Type B pancreatic cell (in vitro differentiated cells): Measurements from ENCODE around the gene CRADD. TPM values are rescaled to one million over a fixed set of nuclear protein-coding genes. Genes with fewer than 3 reads are reported as not detected.
A peak's percentile ranks its signal among the peaks of the same experiment; 100 is the strongest.

Source experiments
- DNase-seq: peaks from one replicate; pipeline ENCODE4 v3.0.0; 2021; ENCODE audit warnings: mixed read lengths; ENCODE audit not compliant: unreplicated experiment; ENCODE audit errors: extremely low spot score
- H3K27ac Mint-ChIP-seq: 2 replicates; pipeline ENCODE4 v1.8.0; 2021; ENCODE audit warnings: mild to moderate bottlenecking, mixed read lengths
- H3K27me3 Mint-ChIP-seq: 2 replicates; pipeline ENCODE4 v1.8.0; 2021; ENCODE audit warnings: mixed read lengths
- H3K36me3 Mint-ChIP-seq: 2 replicates; pipeline ENCODE4 v1.8.0; 2021; ENCODE audit warnings: mixed read lengths
- H3K4me1 Mint-ChIP-seq: one replicate; pipeline ENCODE4 v1.8.0; 2021; ENCODE audit warnings: mixed read lengths; ENCODE audit not compliant: unreplicated experiment
- H3K4me3 Mint-ChIP-seq: 2 replicates; pipeline ENCODE4 v1.8.0; 2021; ENCODE audit warnings: mild to moderate bottlenecking, mixed read lengths
- H3K9me3 Mint-ChIP-seq: 2 replicates; pipeline ENCODE4 v1.8.0; 2021; ENCODE audit warnings: mixed read lengths
- total RNA-seq: library from RNA; stranded (reverse); gene quantifications from 2 replicates; pipeline ENCODE4 v1.2.1, GENCODE V29; 2021; ENCODE audit warnings: low replicate concordance
- TF ChIP-seq, protein P1 (sequence below): fragments of 200-600 bp; sonication (generic); conservative IDR thresholded peaks from 2 replicates; pipeline ENCODE4 v1.5.0; 2021; ENCODE audit warnings: antibody characterized with exemption, mild to moderate bottlenecking

CRADD gene
- total RNA-seq, 1 donor from 2014 or later, result 8.1 TPM

DNA sequence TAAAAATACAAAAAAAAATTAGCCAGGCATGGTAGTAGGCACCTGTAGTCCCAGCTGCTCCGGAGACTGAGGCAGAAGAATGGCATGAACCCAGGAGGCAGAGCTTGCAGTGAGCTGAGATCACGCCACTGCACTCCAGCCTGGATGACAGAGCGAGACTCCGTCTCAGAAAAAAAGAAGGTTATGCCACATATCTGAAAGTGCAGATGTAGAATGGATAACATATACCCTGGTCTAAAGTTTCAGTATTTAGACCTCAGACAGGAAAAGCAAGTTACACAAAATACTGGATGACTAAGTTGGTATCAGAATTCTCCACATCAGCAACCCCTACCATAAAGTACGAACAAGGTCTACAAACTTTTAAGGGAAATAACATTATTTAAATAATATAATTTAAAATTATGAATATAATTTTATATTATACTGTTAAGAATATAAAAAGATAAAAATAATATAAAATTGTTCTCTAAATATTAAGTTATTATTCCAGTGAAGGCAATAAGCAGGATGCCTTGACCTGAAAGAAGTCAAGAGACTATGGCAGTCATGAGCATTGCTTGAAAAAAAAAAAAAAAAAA lies 169.9 kb downstream of the CRADD start:
- H3K27ac Mint-ChIP-seq, result no peak overlapping the region
- H3K4me3 Mint-ChIP-seq, result no peak overlapping the region
- TF ChIP-seq, protein P1, sequence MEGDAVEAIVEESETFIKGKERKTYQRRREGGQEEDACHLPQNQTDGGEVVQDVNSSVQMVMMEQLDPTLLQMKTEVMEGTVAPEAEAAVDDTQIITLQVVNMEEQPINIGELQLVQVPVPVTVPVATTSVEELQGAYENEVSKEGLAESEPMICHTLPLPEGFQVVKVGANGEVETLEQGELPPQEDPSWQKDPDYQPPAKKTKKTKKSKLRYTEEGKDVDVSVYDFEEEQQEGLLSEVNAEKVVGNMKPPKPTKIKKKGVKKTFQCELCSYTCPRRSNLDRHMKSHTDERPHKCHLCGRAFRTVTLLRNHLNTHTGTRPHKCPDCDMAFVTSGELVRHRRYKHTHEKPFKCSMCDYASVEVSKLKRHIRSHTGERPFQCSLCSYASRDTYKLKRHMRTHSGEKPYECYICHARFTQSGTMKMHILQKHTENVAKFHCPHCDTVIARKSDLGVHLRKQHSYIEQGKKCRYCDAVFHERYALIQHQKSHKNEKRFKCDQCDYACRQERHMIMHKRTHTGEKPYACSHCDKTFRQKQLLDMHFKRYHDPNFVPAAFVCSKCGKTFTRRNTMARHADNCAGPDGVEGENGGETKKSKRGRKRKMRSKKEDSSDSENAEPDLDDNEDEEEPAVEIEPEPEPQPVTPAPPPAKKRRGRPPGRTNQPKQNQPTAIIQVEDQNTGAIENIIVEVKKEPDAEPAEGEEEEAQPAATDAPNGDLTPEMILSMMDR, result no peak
- peaks cover 9% of the 10 kb centered on the region for H3K4me1 Mint-ChIP-seq
- H3K27me3 Mint-ChIP-seq, result no peaks in the 10 kb centered on the region
- H3K36me3 Mint-ChIP-seq, result no peaks in the 10 kb centered on the region
- no peak for DNase-seq
- peaks cover 7% of the 10 kb centered on the region for H3K9me3 Mint-ChIP-seq

DNA sequence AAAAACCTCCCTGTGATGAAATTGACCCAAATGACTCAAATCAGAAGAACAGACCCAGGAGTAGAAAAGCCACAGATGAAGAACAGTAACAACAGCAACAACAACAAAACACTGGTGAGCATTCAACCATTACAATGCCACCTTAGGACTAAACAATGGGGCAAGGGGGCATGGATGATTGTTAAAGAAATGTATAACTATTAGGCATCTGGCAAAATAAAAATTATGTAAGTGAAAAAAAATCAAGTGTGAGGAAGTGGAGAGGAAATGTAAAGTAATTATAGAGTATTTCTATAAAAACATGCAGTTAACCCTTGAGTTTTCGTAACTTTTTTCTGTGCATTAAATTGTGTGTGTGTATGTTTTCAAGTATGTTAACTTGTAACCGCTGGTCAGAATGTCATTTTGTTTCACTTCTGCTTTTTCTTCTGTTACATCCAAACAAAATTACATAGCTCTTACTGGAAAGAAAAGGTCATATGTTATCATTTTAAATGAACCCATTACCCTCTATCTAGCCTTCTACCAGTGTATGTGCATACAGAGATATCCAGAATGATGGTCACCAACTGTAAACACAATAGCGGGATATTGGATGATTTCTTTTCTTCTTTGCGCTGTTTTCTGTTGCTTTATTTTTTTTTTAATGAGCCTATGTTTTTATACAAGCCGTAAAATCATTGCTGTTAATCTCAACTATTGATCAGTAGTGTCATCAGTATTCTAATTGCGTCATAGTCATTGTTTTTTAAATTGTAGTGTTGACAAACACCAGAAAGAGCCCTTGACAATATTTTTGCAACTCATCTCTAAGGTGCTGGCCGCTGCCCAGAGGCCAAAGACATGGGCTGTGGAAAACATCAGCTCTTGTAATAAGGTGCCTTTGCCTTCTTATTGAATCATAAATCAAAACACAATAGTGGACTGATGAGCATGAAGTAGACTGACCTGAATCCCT lies 170.6 kb downstream of the CRADD start:
- peaks cover 7% of the 10 kb centered on the region for H3K9me3 Mint-ChIP-seq
- TF ChIP-seq, protein P1, result no peak
- no peak for DNase-seq
- H3K4me1 Mint-ChIP-seq, result peaks cover 14% of the 10 kb centered on the region
- no peak overlapping the region for H3K4me3 Mint-ChIP-seq
- no peak overlapping the region for H3K27ac Mint-ChIP-seq
- no peaks in the 10 kb centered on the region for H3K36me3 Mint-ChIP-seq
- H3K27me3 Mint-ChIP-seq, result no peaks in the 10 kb centered on the region

DNA sequence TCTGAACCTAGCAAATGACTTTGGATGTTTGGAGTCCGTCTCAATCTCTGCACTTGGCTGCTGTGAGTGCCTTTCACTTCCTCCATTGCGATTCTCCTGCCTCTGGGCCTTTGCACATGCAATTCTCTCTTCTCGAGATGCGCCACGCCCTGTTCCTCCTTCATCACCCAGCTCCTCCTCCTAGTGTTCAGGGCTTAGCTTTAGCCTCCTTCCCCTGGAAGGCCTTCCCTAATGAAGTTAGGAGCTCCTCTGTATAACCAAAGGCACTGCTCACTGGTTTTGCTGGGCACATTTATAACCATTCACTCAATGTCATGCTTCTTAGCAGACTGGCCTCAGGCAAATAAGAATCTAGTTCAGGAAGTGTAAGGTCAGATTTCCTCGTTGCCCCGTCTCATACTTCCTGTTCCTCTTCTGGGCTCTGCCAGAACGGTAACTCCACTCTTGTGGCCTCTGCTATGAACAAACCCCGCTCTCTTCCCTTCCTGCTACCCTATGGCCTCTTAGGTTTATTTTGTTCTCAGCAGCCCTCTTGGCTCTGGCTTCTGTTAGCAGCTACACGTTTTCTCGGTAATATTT lies 171.4 kb downstream of the CRADD start:
- Mint-ChIP-seq H3K36me3 (no peaks in the 10 kb centered on the region), H3K27me3 (no peaks in the 10 kb centered on the region), H3K4me3 (peak overlapping the region; percentile 12), H3K9me3 (peaks cover 7% of the 10 kb centered on the region), H3K4me1 (peaks cover 14% of the 10 kb centered on the region), H3K27ac (no peak overlapping the region)
- TF ChIP-seq, protein P1, result no peak
- no peak for DNase-seq

DNA sequence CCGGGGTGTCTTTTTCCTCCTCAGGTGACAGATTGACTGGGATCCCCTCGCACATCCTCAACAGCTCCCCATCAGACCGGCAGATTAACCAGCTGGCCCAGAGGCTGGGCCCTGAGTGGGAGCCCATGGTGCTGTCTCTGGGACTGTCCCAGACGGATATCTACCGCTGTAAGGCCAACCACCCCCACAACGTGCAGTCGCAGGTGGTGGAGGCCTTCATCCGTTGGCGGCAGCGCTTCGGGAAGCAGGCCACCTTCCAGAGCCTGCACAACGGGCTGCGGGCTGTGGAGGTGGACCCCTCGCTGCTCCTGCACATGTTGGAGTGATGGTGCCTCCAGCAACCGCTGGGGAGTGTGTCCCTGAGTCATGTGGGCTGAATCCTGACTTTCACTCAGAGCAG lies 172.8 kb downstream of the CRADD start:
- Mint-ChIP-seq H3K4me1 (peaks cover 14% of the 10 kb centered on the region), H3K4me3 (no peak overlapping the region), H3K27me3 (no peaks in the 10 kb centered on the region), H3K27ac (no peak overlapping the region), H3K9me3 (peaks cover 7% of the 10 kb centered on the region), H3K36me3 (no peaks in the 10 kb centered on the region)
- TF ChIP-seq, protein P1, result no peak
- DNase-seq, result no peak

DNA sequence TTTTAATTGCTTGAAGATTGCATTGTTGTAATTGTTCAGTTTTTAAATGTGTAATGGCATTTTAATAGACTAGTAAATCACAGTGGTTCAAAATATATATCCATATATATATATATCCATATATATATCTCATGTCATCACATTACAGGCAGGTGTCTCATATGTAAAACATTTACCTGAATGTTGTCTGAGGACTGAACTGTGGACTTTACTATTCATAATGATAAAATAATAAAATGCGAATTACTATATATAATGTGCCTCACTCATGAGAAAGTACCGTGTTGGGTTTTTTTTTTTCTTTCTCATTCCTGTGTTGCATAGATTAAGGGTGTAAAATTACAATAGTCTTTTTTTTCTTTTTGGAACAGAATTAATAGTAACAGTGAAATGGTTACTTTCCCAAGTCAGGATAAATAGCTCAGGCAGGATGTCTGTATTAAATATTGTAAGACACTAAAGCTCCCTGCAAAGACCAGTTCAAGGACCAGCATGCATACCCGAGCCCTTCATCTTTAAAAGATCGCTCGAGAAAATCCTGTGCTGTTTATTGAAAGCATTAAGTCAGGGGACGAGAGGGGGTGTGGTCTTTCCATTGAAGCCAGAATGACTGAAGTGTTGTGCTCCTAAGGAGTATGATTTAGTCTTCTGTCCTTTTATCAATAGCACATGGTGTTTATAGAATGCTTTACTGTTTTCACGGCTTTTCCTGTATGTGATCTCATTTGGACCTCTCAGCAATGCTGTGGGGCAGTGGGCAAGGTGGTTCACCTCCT lies 173.5 kb downstream of the CRADD start:
- H3K27ac Mint-ChIP-seq, result no peak overlapping the region
- DNase-seq, result no peak
- H3K4me1 Mint-ChIP-seq, result peaks cover 14% of the 10 kb centered on the region
- no peak overlapping the region for H3K4me3 Mint-ChIP-seq
- no peaks in the 10 kb centered on the region for H3K36me3 Mint-ChIP-seq
- H3K27me3 Mint-ChIP-seq, result no peaks in the 10 kb centered on the region
- TF ChIP-seq, protein P1, result no peak
- H3K9me3 Mint-ChIP-seq, result peaks cover 7% of the 10 kb centered on the region
